Measurements from ENCODE around the gene BCAS3. TPM values are rescaled to one million over a fixed set of nuclear protein-coding genes. Genes with fewer than 3 reads are reported as not detected.
"Not testable (repeated sequence)": the region's sequence is repeated elsewhere in the genome, so short reads cannot be mapped to it uniquely, and the experiment has no call there.

The BCAS3 gene
- total RNA-seq, 1 donor from 2014 or later = 35.7 TPM

- no peak for DNase-seq (ENCODE audit: extremely low spot score, unreplicated experiment)
- H3K27me3 Mint-ChIP-seq (ENCODE audit: unreplicated experiment) = no peaks in the 10 kb centered on the region
- no peak overlapping the region for H3K4me3 Mint-ChIP-seq (ENCODE audit: unreplicated experiment)
- no peak overlapping the region for H3K27ac Mint-ChIP-seq (ENCODE audit: unreplicated experiment)
- H3K36me3 Mint-ChIP-seq (ENCODE audit: unreplicated experiment) = peaks cover 3% of the 10 kb centered on the region
- H3K9me3 Mint-ChIP-seq (ENCODE audit: unreplicated experiment) = peaks cover 15% of the 10 kb centered on the region
- no peak for TF ChIP-seq CTCF (IDR thresholded peaks at IDR 0.05)
- no peaks in the 10 kb centered on the region for H3K4me1 Mint-ChIP-seq (ENCODE audit: unreplicated experiment)
Observed at GRCh38 chr17:60863892-60864707, 186.4 kb downstream of the BCAS3 start.

- peaks cover 5% of the 10 kb centered on the region for H3K36me3 Mint-ChIP-seq (ENCODE audit: unreplicated experiment)
- TF ChIP-seq CTCF (IDR thresholded peaks at IDR 0.05) = no peak
- H3K27me3 Mint-ChIP-seq (ENCODE audit: unreplicated experiment) = no peaks in the 10 kb centered on the region
- DNase-seq (ENCODE audit: extremely low spot score, unreplicated experiment) = no peak
- no peaks in the 10 kb centered on the region for H3K4me1 Mint-ChIP-seq (ENCODE audit: unreplicated experiment)
- peaks cover 15% of the 10 kb centered on the region for H3K9me3 Mint-ChIP-seq (ENCODE audit: unreplicated experiment)
- no peak overlapping the region for H3K4me3 Mint-ChIP-seq (ENCODE audit: unreplicated experiment)
- H3K27ac Mint-ChIP-seq (ENCODE audit: unreplicated experiment) = no peak overlapping the region
Observed at GRCh38 chr17:60864708-60865005, 187.0 kb downstream of the BCAS3 start.

- DNase-seq (ENCODE audit: extremely low spot score, unreplicated experiment) = no peak
- Mint-ChIP-seq H3K9me3 (ENCODE audit: unreplicated experiment) (no peaks in the 10 kb centered on the region), H3K4me3 (ENCODE audit: unreplicated experiment) (no peak overlapping the region), H3K27me3 (ENCODE audit: unreplicated experiment) (no peaks in the 10 kb centered on the region), H3K36me3 (ENCODE audit: unreplicated experiment) (peaks cover 6% of the 10 kb centered on the region), H3K4me1 (ENCODE audit: unreplicated experiment) (no peaks in the 10 kb centered on the region), H3K27ac (ENCODE audit: unreplicated experiment) (no peak overlapping the region)
- no peak for TF ChIP-seq CTCF (IDR thresholded peaks at IDR 0.05)
Observed at GRCh38 chr17:60874772-60875171, 197.1 kb downstream of the BCAS3 start.

GRCh38 chr17:60886731-60887613 is 209.3 kb downstream of the BCAS3 start:
- H3K36me3 Mint-ChIP-seq (ENCODE audit: unreplicated experiment); H3K27me3 Mint-ChIP-seq (ENCODE audit: unreplicated experiment); H3K9me3 Mint-ChIP-seq (ENCODE audit: unreplicated experiment); DNase-seq (ENCODE audit: extremely low spot score, unreplicated experiment): not testable (repeated sequence)
- Mint-ChIP-seq H3K27ac (ENCODE audit: unreplicated experiment) (peak overlapping the region; percentile 92), H3K4me3 (ENCODE audit: unreplicated experiment) (peak overlapping the region; percentile 86), H3K4me1 (ENCODE audit: unreplicated experiment) (peaks cover 28% of the 10 kb centered on the region)

GRCh38 chr17:60887614-60888028 is 210.0 kb downstream of the BCAS3 start:
- peak overlapping the region; percentile 86 for H3K4me3 Mint-ChIP-seq (ENCODE audit: unreplicated experiment)
- H3K36me3 Mint-ChIP-seq (ENCODE audit: unreplicated experiment) = peaks cover 2% of the 10 kb centered on the region
- DNase-seq (ENCODE audit: extremely low spot score, unreplicated experiment) = no peak
- H3K9me3 Mint-ChIP-seq (ENCODE audit: unreplicated experiment) = no peaks in the 10 kb centered on the region
- no peak for TF ChIP-seq CTCF (IDR thresholded peaks at IDR 0.05)
- H3K27ac Mint-ChIP-seq (ENCODE audit: unreplicated experiment) = peak overlapping the region; percentile 92
- peaks cover 28% of the 10 kb centered on the region for H3K4me1 Mint-ChIP-seq (ENCODE audit: unreplicated experiment)
- no peaks in the 10 kb centered on the region for H3K27me3 Mint-ChIP-seq (ENCODE audit: unreplicated experiment)
